Neuronal stem cell (in vitro differentiated cells): ENCODE measurements around the gene VGLL4.

ENCODE experiments used
- DNase-seq: peaks from one replicate; pipeline ENCODE4 v3.0.0-alpha.2; 2013; ENCODE audit warnings: low spot score
- H2AFZ ChIP-seq: one replicate; pipeline ENCODE4 v1.6.1; 2013; ENCODE audit warnings: mild to moderate bottlenecking, low read length, inconsistent platforms
- H2AK5ac ChIP-seq: 2 replicates; pipeline ENCODE4 v1.6.1; 2013; ENCODE audit warnings: low read depth, mild to moderate bottlenecking, inconsistent platforms, low read length, moderate library complexity, mixed read lengths
- H2BK120ac ChIP-seq: 2 replicates; pipeline ENCODE4 v1.6.1; 2013; ENCODE audit warnings: low read depth, mild to moderate bottlenecking, inconsistent platforms, low read length, moderate library complexity, mixed read lengths
- H2BK12ac ChIP-seq: one replicate; pipeline ENCODE4 v1.6.1; 2013; ENCODE audit warnings: low read length, inconsistent platforms
- H2BK15ac ChIP-seq: 2 replicates; pipeline ENCODE4 v1.6.1; 2013; ENCODE audit warnings: mild to moderate bottlenecking, low read length, inconsistent platforms, mixed read lengths
- H2BK5ac ChIP-seq: one replicate; pipeline ENCODE4 v1.6.1; 2013; ENCODE audit warnings: inconsistent platforms, mild to moderate bottlenecking, low read length, moderate library complexity
- H3K14ac ChIP-seq: one replicate; pipeline ENCODE4 v1.6.1; 2013; ENCODE audit warnings: low read length, inconsistent platforms
- H3K18ac ChIP-seq: 2 replicates; pipeline ENCODE4 v1.6.1; 2013; ENCODE audit warnings: low read length, inconsistent platforms
- H3K23ac ChIP-seq: 2 replicates; pipeline ENCODE4 v1.6.1; 2013; ENCODE audit warnings: low read depth, mild to moderate bottlenecking, mixed read lengths, low read length, inconsistent platforms; ENCODE audit not compliant: poor library complexity
- H3K27ac ChIP-seq: replicated peaks from 3 replicates; pipeline ENCODE4 v1.5.1; 2013; ENCODE audit warnings: low read length, inconsistent platforms
- H3K27me3 ChIP-seq, 3 experiments: 2 replicates each; pipeline ENCODE4 v1.6.1; 2013; ENCODE audit warnings: low read length in 3 of 3, mild to moderate bottlenecking in 2 of 3, inconsistent platforms in 1 of 3, low read depth in 1 of 3, mixed read lengths in 1 of 3, moderate library complexity in 1 of 3; ENCODE audit not compliant: control insufficient read depth in 3 of 3, insufficient read depth in 3 of 3
- H3K36me3 ChIP-seq, 2 donors: replicated peaks in 1 of 2; 2 replicates each; pipeline ENCODE4 v1.6.1; 2013; ENCODE audit warnings: low read length in 2 of 2; ENCODE audit not compliant: control insufficient read depth in 2 of 2, insufficient read depth in 2 of 2
- H3K4ac ChIP-seq: 2 replicates; pipeline ENCODE4 v1.6.1; 2013; ENCODE audit warnings: inconsistent platforms, mild to moderate bottlenecking, low read length, moderate library complexity
- H3K4me1 ChIP-seq, 2 donors: 1 replicate in 1 of 2; 2 replicates in 1 of 2; pipeline ENCODE4 v1.6.1; 2013; ENCODE audit warnings: low read length in 2 of 2, low read depth in 1 of 2; ENCODE audit not compliant: control insufficient read depth in 2 of 2, insufficient read depth in 1 of 2
- H3K4me2 ChIP-seq: one replicate; pipeline ENCODE4 v1.6.1; 2013; ENCODE audit warnings: mild to moderate bottlenecking, low read length, inconsistent platforms; ENCODE audit not compliant: insufficient read depth, poor library complexity, severe bottlenecking
- H3K4me3 ChIP-seq, 2 donors: 2 replicates each; pipeline ENCODE4 v1.5.1; 2013; ENCODE audit warnings: low read length in 2 of 2, mild to moderate bottlenecking in 2 of 2, inconsistent platforms in 1 of 2, moderate library complexity in 1 of 2
- H3K79me1 ChIP-seq: one replicate; pipeline ENCODE4 v1.6.1; 2013; ENCODE audit warnings: low read depth, mild to moderate bottlenecking, inconsistent platforms, low read length, moderate library complexity
- H3K9ac ChIP-seq: one replicate; pipeline ENCODE4 v1.6.1; 2013; ENCODE audit warnings: mild to moderate bottlenecking, low read depth, low read length, inconsistent platforms; ENCODE audit not compliant: poor library complexity
- H3K9me3 ChIP-seq, 2 donors: replicated peaks in 1 of 2; 2 replicates each; pipeline versions ENCODE3 to v1.6.1; 2013; ENCODE audit warnings: low read length in 2 of 2, mild to moderate bottlenecking in 2 of 2, inconsistent platforms in 1 of 2, low read depth in 1 of 2, mixed read lengths in 1 of 2, moderate library complexity in 1 of 2; ENCODE audit not compliant: control insufficient read depth in 2 of 2, insufficient read depth in 1 of 2
- H4K8ac ChIP-seq: one replicate; pipeline ENCODE4 v1.6.1; 2013; ENCODE audit warnings: low read depth, mild to moderate bottlenecking, inconsistent platforms, low read length, moderate library complexity
- H4K91ac ChIP-seq: one replicate; pipeline ENCODE4 v1.6.1; 2013; ENCODE audit warnings: low read length, low read depth, mild to moderate bottlenecking, inconsistent platforms; ENCODE audit not compliant: poor library complexity
- WGBS, 2 donors: extraction: QIAGEN DNeasy Blood & Tissue Kit; methylation state at CpG; one replicate each; pipeline ENCODE4 v1.1.7; 2013; ENCODE audit warnings: missing lambda C conversion rate in 2 of 2, mixed read lengths in 1 of 2; ENCODE audit not compliant: insufficient read length in 2 of 2, insufficient replicate concordance in 1 of 2; ENCODE audit errors: extremely low coverage in 2 of 2; 5-methylcytosine and 5-hydroxymethylcytosine counted together

Gene VGLL4

DNA sequence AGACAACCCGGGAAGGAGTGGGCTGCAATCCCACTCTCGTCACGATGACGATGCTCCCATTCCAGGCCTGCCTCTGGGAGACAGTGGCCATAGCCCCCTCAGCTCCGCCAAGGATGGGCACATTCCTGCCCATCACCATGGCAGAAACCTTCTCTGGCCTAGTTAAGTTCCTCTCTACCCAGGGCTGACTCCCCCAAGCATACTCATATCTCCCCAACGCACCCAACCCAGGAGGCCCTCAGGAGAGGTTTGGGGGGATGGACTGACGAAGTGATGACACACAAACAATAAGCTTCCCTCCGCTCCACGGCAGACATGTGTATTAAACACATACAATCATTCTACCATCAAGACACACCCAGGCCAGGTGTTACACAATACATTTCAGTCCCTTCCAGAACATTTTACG lies 60.1 kb downstream of the VGLL4 start:
- Histone ChIP-seq H4K91ac (no peak overlapping the region), H3K79me1 (peaks cover 10% of the 10 kb centered on the region), H2BK15ac (no peak overlapping the region), H3K27me3 (no peaks in the 10 kb centered on the region), H3K36me3 (peaks cover 7 to 39% of the 10 kb centered on the region in 2 donors), H3K18ac (peak overlapping the region; percentile 23), H4K8ac (no peak overlapping the region), H2BK12ac (no peak overlapping the region), H3K9ac (no peak overlapping the region), H3K14ac (no peak overlapping the region), H3K4me1 (peaks cover 24 to 30% of the 10 kb centered on the region in 2 donors), H3K9me3 (peaks cover 0 to 6% of the 10 kb centered on the region in 2 donors), H3K27ac (peak overlapping the region; percentile 19), H2AK5ac (peak overlapping the region; percentile 25), H3K4ac (no peak overlapping the region), H2AFZ (no peak overlapping the region), H3K4me2 (no peak overlapping the region), H2BK120ac (no peak overlapping the region), H3K23ac (no peak overlapping the region), H2BK5ac (no peak overlapping the region), H3K4me3 (no peak overlapping the region)
- WGBS, 2 donors: no CpG with 5 or more reads among the region's 10 CpGs
- no peak for DNase-seq

- Histone ChIP-seq H3K4me1 (peaks cover 21 to 30% of the 10 kb centered on the region in 2 donors), H3K4me3 (no peak overlapping the region), H2BK12ac (no peak overlapping the region), H3K9ac (no peak overlapping the region), H3K18ac (no peak overlapping the region), H2BK15ac (no peak overlapping the region), H2BK5ac (no peak overlapping the region), H2AFZ (no peak overlapping the region), H2AK5ac (no peak overlapping the region), H3K27ac (peak overlapping the region; percentile 93), H4K91ac (no peak overlapping the region), H3K79me1 (peaks cover 8% of the 10 kb centered on the region), H3K4me2 (no peak overlapping the region), H3K14ac (no peak overlapping the region), H3K9me3 (peaks cover 0 to 6% of the 10 kb centered on the region in 2 donors), H3K4ac (no peak overlapping the region), H3K23ac (no peak overlapping the region), H3K36me3 (peaks cover 7 to 35% of the 10 kb centered on the region in 2 donors), H2BK120ac (no peak overlapping the region), H4K8ac (no peak overlapping the region), H3K27me3 (no peaks in the 10 kb centered on the region)
- no peak for DNase-seq
Observed at GRCh38 chr3:11583235-11583634, 60.5 kb downstream of the VGLL4 start.

- H3K27me3 ChIP-seq: no peaks in the 10 kb centered on the region
- H2BK15ac ChIP-seq: no peak overlapping the region
- WGBS, 2 donors: no CpG with 5 or more reads among the region's 13 CpGs
- H3K4me1 ChIP-seq: peaks cover 22 to 33% of the 10 kb centered on the region in 2 donors
- peaks cover 6% of the 10 kb centered on the region for H3K79me1 ChIP-seq
- H3K9ac ChIP-seq: no peak overlapping the region
- peak overlapping the region; percentile 46 for H3K18ac ChIP-seq
- H3K23ac ChIP-seq: no peak overlapping the region
- H4K8ac ChIP-seq: no peak overlapping the region
- peak overlapping the region; percentile 47 to 70 for H3K4me3 ChIP-seq
- H2BK120ac ChIP-seq: no peak overlapping the region
- H3K4me2 ChIP-seq: peak overlapping the region; percentile 59
- H2BK12ac ChIP-seq: no peak overlapping the region
- peak overlapping the region; percentile 58 for H2BK5ac ChIP-seq
- H3K36me3 ChIP-seq: peaks cover 4 to 29% of the 10 kb centered on the region in 2 donors
- no peak overlapping the region for H3K14ac ChIP-seq
- H2AK5ac ChIP-seq: peak overlapping the region; percentile 2
- no peak overlapping the region for H4K91ac ChIP-seq
- H3K4ac ChIP-seq: no peak overlapping the region
- H2AFZ ChIP-seq: no peak overlapping the region
- DNase-seq: no peak
- H3K27ac ChIP-seq: peak overlapping the region; percentile 93
- peaks cover 0 to 6% of the 10 kb centered on the region in 2 donors for H3K9me3 ChIP-seq
Observed at GRCh38 chr3:11582191-11582968, 61.3 kb downstream of the VGLL4 start.

DNA sequence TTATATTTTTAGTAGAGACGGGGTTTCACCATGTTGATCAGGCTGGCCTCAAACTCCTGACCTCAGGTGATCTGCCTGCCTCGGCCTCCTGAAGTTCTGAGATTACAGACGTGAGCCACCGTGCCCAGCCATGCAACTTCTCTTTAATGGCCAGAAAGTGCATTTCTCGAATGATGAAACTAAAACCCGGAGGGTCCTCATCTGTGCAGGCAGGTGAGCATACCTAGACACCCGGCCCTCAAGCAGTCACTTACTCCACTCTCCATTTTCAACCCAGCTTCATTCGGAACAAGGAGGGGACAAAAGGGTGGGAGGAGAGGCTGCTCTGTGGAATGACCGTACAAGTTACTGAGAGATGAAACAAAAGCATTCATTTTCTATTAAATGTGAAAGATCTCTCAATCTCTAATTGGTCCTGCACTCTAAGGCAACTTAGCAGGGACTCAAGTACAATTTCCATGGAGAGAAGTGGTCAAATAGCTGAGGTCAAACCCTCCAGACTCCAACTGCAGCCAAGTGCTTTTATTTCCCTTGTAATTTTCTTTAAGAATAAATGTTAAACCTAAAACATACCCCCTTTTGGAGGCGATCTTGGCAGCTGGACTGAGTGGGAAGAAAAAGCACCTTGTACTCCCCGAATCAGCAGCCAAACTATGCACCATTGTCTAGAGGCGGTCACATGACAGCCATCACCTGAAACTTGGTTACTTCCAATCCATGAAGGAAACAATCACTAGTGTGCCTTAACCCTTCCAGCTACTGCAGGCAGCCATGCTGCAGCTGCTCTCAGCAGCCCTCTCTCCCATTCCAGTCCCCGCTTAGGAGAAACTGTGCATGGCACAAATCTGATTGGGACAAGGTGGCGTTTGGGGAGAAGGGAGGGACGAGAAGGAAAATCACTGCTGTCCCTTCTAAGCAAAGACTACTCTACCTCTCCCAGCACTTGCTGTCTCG lies 62.2 kb downstream of the VGLL4 start:
- Histone ChIP-seq H2BK120ac (no peak overlapping the region), H3K4ac (no peak overlapping the region), H2BK15ac (no peak overlapping the region), H3K4me2 (peak overlapping the region; percentile 59), H2AK5ac (no peak overlapping the region), H2BK12ac (no peak overlapping the region), H3K36me3 (peaks cover 4 to 20% of the 10 kb centered on the region in 2 donors), H2AFZ (no peak overlapping the region), H3K27me3 (no peaks in the 10 kb centered on the region), H2BK5ac (peak overlapping the region; percentile 58), H3K9ac (peak overlapping the region; percentile 71), H3K4me1 (peaks cover 23 to 33% of the 10 kb centered on the region in 2 donors), H4K8ac (no peak overlapping the region), H4K91ac (no peak overlapping the region), H3K4me3 (peak overlapping the region; percentile 47 to 70), H3K9me3 (peaks cover 0 to 3% of the 10 kb centered on the region in 2 donors), H3K79me1 (peaks cover 6% of the 10 kb centered on the region), H3K27ac (peak overlapping the region; percentile 93), H3K18ac (peak overlapping the region; percentile 80), H3K23ac (no peak overlapping the region), H3K14ac (no peak overlapping the region)
- DNase-seq: no peak
- no CpG with 5 or more reads among the region's 16 CpGs for WGBS, 2 donors
